Measurements from ENCODE around the gene MN1.
"Not testable (repeated sequence)": the region's sequence is repeated elsewhere in the genome, so short reads cannot be mapped to it uniquely, and the experiment has no call there.

MN1 gene

GRCh38 chr22:27756212-27756660, 45.3 kb downstream of the MN1 start:
- DNase-seq, result no peak

GRCh38 chr22:27755521-27756211, 45.9 kb downstream of the MN1 start:
- no peak for DNase-seq

GRCh38 chr22:27754888-27755480, 46.6 kb downstream of the MN1 start:
- DNase-seq, result no peak

- no peak for DNase-seq
These were observed 47.2 kb downstream of the MN1 start for GRCh38 chr22:27754247-27754887.

- no peak for DNase-seq
These were observed 48.8 kb downstream of the MN1 start for GRCh38 chr22:27752771-27753170.

- no peak for DNase-seq
These were observed 49.4 kb downstream of the MN1 start for GRCh38 chr22:27752141-27752540.

- DNase-seq, result no peak
These were observed 50.1 kb downstream of the MN1 start for GRCh38 chr22:27751277-27752070.

GRCh38 chr22:27750584-27751265, 50.8 kb downstream of the MN1 start:
- DNase-seq, result no peak

- no peak for DNase-seq
These were observed 51.8 kb downstream of the MN1 start for GRCh38 chr22:27749597-27750225.

GRCh38 chr22:27748751-27749191, 52.8 kb downstream of the MN1 start:
- no peak for DNase-seq

- no peak for DNase-seq
These were observed 53.2 kb downstream of the MN1 start for GRCh38 chr22:27748349-27748748.

GRCh38 chr22:27747396-27748221, 53.9 kb downstream of the MN1 start:
- DNase-seq, result no peak

- no peak for DNase-seq
These were observed 54.6 kb downstream of the MN1 start for GRCh38 chr22:27746918-27747317.

- no peak for DNase-seq
These were observed 55.7 kb downstream of the MN1 start for GRCh38 chr22:27745809-27746208.

- DNase-seq, result no peak
These were observed 56.4 kb downstream of the MN1 start for GRCh38 chr22:27745154-27745553.

- DNase-seq, result not testable (repeated sequence)
These were observed 57.5 kb downstream of the MN1 start for GRCh38 chr22:27744078-27744477.

- no peak for DNase-seq
These were observed 61.3 kb downstream of the MN1 start for GRCh38 chr22:27740202-27740748.

GRCh38 chr22:27737521-27737920, 64.0 kb downstream of the MN1 start:
- no peak for DNase-seq

GRCh38 chr22:27734066-27734465, 67.5 kb downstream of the MN1 start:
- no peak for DNase-seq

GRCh38 chr22:27732841-27733240, 68.7 kb downstream of the MN1 start:
- DNase-seq, result no peak

GRCh38 chr22:27732391-27732790, 69.2 kb downstream of the MN1 start:
- no peak for DNase-seq
